RWPE2 (cell line): ENCODE data around the gene NAV2.

Source experiments
- ATAC-seq: fragments of 200-7000 bp; cut with Tn5 transposase; 3 replicates; pipeline ENCODE4 v1.9.1; 2021; ENCODE audit warnings: low read depth
- DNase-seq: peaks from one replicate; pipeline ENCODE4 v3.0.0-alpha.2; 2020; ENCODE audit warnings: low spot score
- H3K27ac ChIP-seq: fragments of 450-650 bp; 2 replicates; pipeline ENCODE4 v1.5.1; 2017; ENCODE audit warnings: mild to moderate bottlenecking; ENCODE audit not compliant: poor library complexity, severe bottlenecking
- H3K27me3 ChIP-seq: fragments of 250-450 bp; sonication (Bioruptor Pico); 2 replicates; pipeline ENCODE4 v1.5.1; 2021; ENCODE audit warnings: mild to moderate bottlenecking, moderate library complexity; ENCODE audit not compliant: insufficient read depth, poor library complexity, severe bottlenecking
- H3K36me3 ChIP-seq: fragments of 250-450 bp; sonication (Bioruptor Pico); 2 replicates; pipeline ENCODE4 v1.5.1; 2020; ENCODE audit warnings: low read depth, mild to moderate bottlenecking, moderate library complexity
- H3K4me1 ChIP-seq: fragments of 250-450 bp; sonication (Bioruptor Pico); 2 replicates; pipeline ENCODE4 v1.5.1; 2021; ENCODE audit warnings: mild to moderate bottlenecking, moderate library complexity; ENCODE audit not compliant: insufficient read depth, poor library complexity, severe bottlenecking
- H3K4me3 ChIP-seq: fragments of 250-450 bp; sonication (Bioruptor Pico); 2 replicates; pipeline ENCODE4 v1.5.1; 2021; ENCODE audit warnings: mild to moderate bottlenecking, moderate library complexity; ENCODE audit not compliant: severe bottlenecking
- H3K9me3 ChIP-seq: fragments of 250-450 bp; sonication (Bioruptor Pico); 2 replicates; pipeline ENCODE4 v1.5.1; 2021; ENCODE audit warnings: mild to moderate bottlenecking, moderate library complexity; ENCODE audit not compliant: severe bottlenecking
- CTCF ChIP-seq: fragments of 450-650 bp; IDR thresholded peaks from one replicate; pipeline ENCODE4 v1.5.1; 2017; ENCODE audit warnings: mild to moderate bottlenecking, moderate library complexity; ENCODE audit not compliant: poor library complexity, severe bottlenecking

NAV2 gene

GRCh38 chr11:19675397-19675796 lies 37.2 kb upstream of the NAV2 start:
- ATAC-seq (no peak), DNase-seq (no peak)
- no peaks in the 10 kb centered on the region for H3K36me3 ChIP-seq

GRCh38 chr11:19676475-19677380 lies 35.9 kb upstream of the NAV2 start:
- H3K4me3 ChIP-seq, result no peak overlapping the region
- no peak for DNase-seq
- no peaks in the 10 kb centered on the region for H3K27me3 ChIP-seq
- no peak overlapping the region for H3K27ac ChIP-seq
- no peaks in the 10 kb centered on the region for H3K36me3 ChIP-seq
- no peaks in the 10 kb centered on the region for H3K9me3 ChIP-seq
- peaks cover 26% of the 10 kb centered on the region for H3K4me1 ChIP-seq
- ATAC-seq, result no peak
- no peak for TF ChIP-seq CTCF

More at GRCh38 chr11:19675397-19675796, 37.2 kb upstream of the NAV2 start:
- Histone ChIP-seq H3K4me3 (no peak overlapping the region), H3K27ac (no peak overlapping the region), H3K27me3 (no peaks in the 10 kb centered on the region), H3K4me1 (peaks cover 22% of the 10 kb centered on the region), H3K9me3 (no peaks in the 10 kb centered on the region)
- no peak for TF ChIP-seq CTCF

GRCh38 chr11:19677381-19678080 lies 35.1 kb upstream of the NAV2 start:
- ATAC-seq (no peak), DNase-seq (no peak)
- no peak overlapping the region for H3K27ac ChIP-seq
- peaks cover 23% of the 10 kb centered on the region for H3K4me1 ChIP-seq
- H3K4me3 ChIP-seq, result no peak overlapping the region
- H3K36me3 ChIP-seq, result no peaks in the 10 kb centered on the region
- no peaks in the 10 kb centered on the region for H3K9me3 ChIP-seq
- H3K27me3 ChIP-seq, result no peaks in the 10 kb centered on the region
- TF ChIP-seq CTCF, result no peak

- H3K4me1 ChIP-seq, result peaks cover 13% of the 10 kb centered on the region
These were observed 32.4 kb upstream of the NAV2 start for GRCh38 chr11:19679952-19680828.

More at GRCh38 chr11:19679952-19680828, 32.4 kb upstream of the NAV2 start:
- H3K27me3 ChIP-seq, result no peaks in the 10 kb centered on the region
- DNase-seq (peak; percentile 94), ATAC-seq (peak; percentile 95)
- H3K27ac ChIP-seq, result peak overlapping the region; percentile 53
- no peak overlapping the region for H3K4me3 ChIP-seq
- TF ChIP-seq CTCF, result no peak
- no peaks in the 10 kb centered on the region for H3K36me3 ChIP-seq
- no peaks in the 10 kb centered on the region for H3K9me3 ChIP-seq
